DND-41 (cell line): ENCODE measurements around the gene ADPRHL1.

Source experiments
- EZH2 ChIP-seq: IDR thresholded peaks from 3 replicates; pipeline ENCODE4 v1.6.1; 2012; ENCODE audit warnings: borderline replicate concordance, low read depth, mild to moderate bottlenecking, moderate library complexity, low read length, inconsistent platforms; ENCODE audit not compliant: severe bottlenecking
- TF ChIP-seq, protein P1 (sequence below): IDR thresholded peaks from 2 replicates; pipeline ENCODE4 v1.5.1; 2012; ENCODE audit warnings: borderline replicate concordance, low read length, moderate library complexity, mild to moderate bottlenecking; ENCODE audit not compliant: poor library complexity, severe bottlenecking; ENCODE audit errors: extremely low read depth

DNA sequence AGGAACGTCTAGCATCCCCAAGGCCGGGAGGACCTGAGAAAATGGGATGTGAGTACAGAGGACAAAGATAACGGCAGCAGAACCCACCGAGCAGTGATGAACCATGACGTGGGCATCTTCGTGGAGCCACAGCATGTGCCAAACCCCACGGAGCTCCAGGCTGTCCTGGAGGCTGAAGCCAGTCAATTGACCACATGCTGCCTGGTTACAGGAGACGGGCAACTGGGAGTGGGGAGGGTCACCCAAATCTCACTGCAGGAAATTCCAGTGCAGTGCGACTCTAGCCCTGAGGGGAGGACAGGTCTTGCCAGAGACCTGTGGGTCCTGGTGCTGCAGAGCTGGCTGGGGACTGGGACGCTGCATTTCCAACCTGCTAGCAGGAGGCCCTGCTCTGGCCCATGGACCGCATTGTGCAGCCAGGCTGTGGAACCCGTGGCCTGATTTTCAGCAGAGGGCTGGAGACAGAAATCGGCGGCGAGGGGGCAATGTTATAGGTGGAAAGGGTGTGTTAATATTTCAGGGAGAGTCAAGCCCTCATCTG is 86.2 kb downstream of the ADPRHL1 start:
- TF ChIP-seq, protein P1, sequence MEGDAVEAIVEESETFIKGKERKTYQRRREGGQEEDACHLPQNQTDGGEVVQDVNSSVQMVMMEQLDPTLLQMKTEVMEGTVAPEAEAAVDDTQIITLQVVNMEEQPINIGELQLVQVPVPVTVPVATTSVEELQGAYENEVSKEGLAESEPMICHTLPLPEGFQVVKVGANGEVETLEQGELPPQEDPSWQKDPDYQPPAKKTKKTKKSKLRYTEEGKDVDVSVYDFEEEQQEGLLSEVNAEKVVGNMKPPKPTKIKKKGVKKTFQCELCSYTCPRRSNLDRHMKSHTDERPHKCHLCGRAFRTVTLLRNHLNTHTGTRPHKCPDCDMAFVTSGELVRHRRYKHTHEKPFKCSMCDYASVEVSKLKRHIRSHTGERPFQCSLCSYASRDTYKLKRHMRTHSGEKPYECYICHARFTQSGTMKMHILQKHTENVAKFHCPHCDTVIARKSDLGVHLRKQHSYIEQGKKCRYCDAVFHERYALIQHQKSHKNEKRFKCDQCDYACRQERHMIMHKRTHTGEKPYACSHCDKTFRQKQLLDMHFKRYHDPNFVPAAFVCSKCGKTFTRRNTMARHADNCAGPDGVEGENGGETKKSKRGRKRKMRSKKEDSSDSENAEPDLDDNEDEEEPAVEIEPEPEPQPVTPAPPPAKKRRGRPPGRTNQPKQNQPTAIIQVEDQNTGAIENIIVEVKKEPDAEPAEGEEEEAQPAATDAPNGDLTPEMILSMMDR = no peak
- TF ChIP-seq EZH2 = no peak
